ENCODE data around the gene PBXIP1.

DNA sequence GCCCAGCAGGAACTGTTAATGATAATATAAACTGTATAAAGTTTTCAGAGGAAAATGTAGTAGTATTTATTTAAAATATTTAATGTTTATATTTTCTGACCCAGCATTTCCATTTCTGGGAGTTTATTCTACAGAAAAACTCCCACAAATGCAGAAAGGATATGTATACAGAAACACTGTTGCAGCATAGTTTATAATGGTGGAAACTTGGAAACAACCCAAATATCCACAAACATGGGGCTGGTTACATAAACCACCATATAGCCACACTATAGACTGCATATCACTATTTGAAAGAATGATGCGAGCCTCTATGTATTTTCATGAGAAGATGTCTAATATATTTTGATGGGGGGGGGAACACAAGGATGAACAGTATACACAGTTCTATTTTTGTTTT lies 54.3 kb downstream of the PBXIP1 start:
- TF ChIP-seq, protein P1, sequence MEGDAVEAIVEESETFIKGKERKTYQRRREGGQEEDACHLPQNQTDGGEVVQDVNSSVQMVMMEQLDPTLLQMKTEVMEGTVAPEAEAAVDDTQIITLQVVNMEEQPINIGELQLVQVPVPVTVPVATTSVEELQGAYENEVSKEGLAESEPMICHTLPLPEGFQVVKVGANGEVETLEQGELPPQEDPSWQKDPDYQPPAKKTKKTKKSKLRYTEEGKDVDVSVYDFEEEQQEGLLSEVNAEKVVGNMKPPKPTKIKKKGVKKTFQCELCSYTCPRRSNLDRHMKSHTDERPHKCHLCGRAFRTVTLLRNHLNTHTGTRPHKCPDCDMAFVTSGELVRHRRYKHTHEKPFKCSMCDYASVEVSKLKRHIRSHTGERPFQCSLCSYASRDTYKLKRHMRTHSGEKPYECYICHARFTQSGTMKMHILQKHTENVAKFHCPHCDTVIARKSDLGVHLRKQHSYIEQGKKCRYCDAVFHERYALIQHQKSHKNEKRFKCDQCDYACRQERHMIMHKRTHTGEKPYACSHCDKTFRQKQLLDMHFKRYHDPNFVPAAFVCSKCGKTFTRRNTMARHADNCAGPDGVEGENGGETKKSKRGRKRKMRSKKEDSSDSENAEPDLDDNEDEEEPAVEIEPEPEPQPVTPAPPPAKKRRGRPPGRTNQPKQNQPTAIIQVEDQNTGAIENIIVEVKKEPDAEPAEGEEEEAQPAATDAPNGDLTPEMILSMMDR (IDR thresholded peaks at IDR 0.05) = no peak
- TF ChIP-seq EP300 (IDR thresholded peaks at IDR 0.05) = no peak
- no peak for TF ChIP-seq POLR2A (IDR thresholded peaks at IDR 0.05)
